IMR-90 (cell line): ENCODE measurements around the gene MALT1. TPM values are rescaled to one million over a fixed set of nuclear protein-coding genes. Genes with fewer than 3 reads are reported as not detected.
A peak's percentile ranks its signal among the peaks of the same experiment; 100 is the strongest.

Experiments
- ATAC-seq: fragments of 200-7000 bp; cut with Tn5 transposase; 2 replicates; pipeline ENCODE4 v1.9.1; 2020; ENCODE audit warnings: low read depth, mild to moderate bottlenecking, moderate library complexity
- BruUV-seq: library from RNA; stranded (reverse); fragments of 400-500 nt; replicated peaks from 2 replicates; lab custom pipeline; 2021; lab: Mats Ljungman, UMichigan
- CTCF ChIA-PET: fragments of 300-600 bp; formaldehyde crosslinking; extraction: SDS; loops from one replicate; lab custom pipeline; 2021; ENCODE audit warnings: antibody characterized with exemption; lab: Yijun Ruan, JAX
- POLR2A ChIA-PET: fragments of 300-600 bp; sonication (Branson Sonifier 250); formaldehyde crosslinking; loops from one replicate; lab custom pipeline; 2022; ENCODE audit warnings: antibody characterized with exemption; ENCODE audit not compliant: unreplicated experiment; lab: Charles Lee
- DNase-seq: peaks from one replicate; pipeline ENCODE4 v3.0.0; 2013
- H2AFZ ChIP-seq: replicated peaks from 2 replicates; pipeline ENCODE3; 2013; ENCODE audit warnings: low read length, mild to moderate bottlenecking; ENCODE audit not compliant: poor library complexity
- H2AK5ac ChIP-seq: 2 replicates; pipeline ENCODE4 v1.6.1; 2013; ENCODE audit warnings: low read depth, low read length, inconsistent platforms
- H2AK9ac ChIP-seq: replicated peaks from 2 replicates; pipeline ENCODE3; 2013; ENCODE audit warnings: mild to moderate bottlenecking, low read depth, low read length, moderate library complexity; ENCODE audit not compliant: poor library complexity
- H2BK120ac ChIP-seq: 2 replicates; pipeline ENCODE4 v1.6.1; 2013; ENCODE audit warnings: low read depth, low read length, inconsistent platforms
- H2BK15ac ChIP-seq: 3 replicates; pipeline ENCODE4 v1.6.1; 2013; ENCODE audit warnings: low read depth, low read length, inconsistent platforms
- H2BK20ac ChIP-seq: 2 replicates; pipeline ENCODE4 v1.6.1; 2013; ENCODE audit warnings: low read depth, mild to moderate bottlenecking, inconsistent platforms, low read length, moderate library complexity
- H2BK5ac ChIP-seq: 2 replicates; pipeline ENCODE4 v1.6.1; 2013; ENCODE audit warnings: mild to moderate bottlenecking, low read depth, low read length, inconsistent platforms; ENCODE audit not compliant: poor library complexity, severe bottlenecking
- H3K14ac ChIP-seq: replicated peaks from 2 replicates; pipeline ENCODE4 v1.6.1; 2013; ENCODE audit warnings: low read depth, low read length, inconsistent platforms
- H3K18ac ChIP-seq: 2 replicates; pipeline ENCODE4 v1.6.1; 2013; ENCODE audit warnings: low read depth, low read length, control low read depth
- H3K23ac ChIP-seq: 2 replicates; pipeline ENCODE4 v1.6.1; 2013; ENCODE audit warnings: low read depth, low read length, inconsistent platforms
- H3K27ac ChIP-seq: 2 replicates; pipeline ENCODE4 v1.5.1; 2013; ENCODE audit warnings: mild to moderate bottlenecking, control low read depth, low read length; ENCODE audit not compliant: insufficient read depth
- H3K27me3 ChIP-seq: 2 replicates; pipeline ENCODE4 v1.6.1; 2013; ENCODE audit warnings: low read length; ENCODE audit not compliant: control insufficient read depth, insufficient read depth
- H3K36me3 ChIP-seq: 2 replicates; pipeline ENCODE4 v1.6.1; 2013; ENCODE audit warnings: low read length, mixed read lengths; ENCODE audit not compliant: control insufficient read depth, insufficient read depth
- H3K4ac ChIP-seq: 2 replicates; pipeline ENCODE4 v1.6.1; 2013; ENCODE audit warnings: low read depth, low read length, inconsistent platforms
- H3K4me1 ChIP-seq: 2 replicates; pipeline ENCODE4 v1.6.1; 2013; ENCODE audit warnings: low read length, mixed read lengths; ENCODE audit not compliant: control insufficient read depth, insufficient read depth
- H3K4me2 ChIP-seq: 2 replicates; pipeline ENCODE4 v1.6.1; 2013; ENCODE audit warnings: low read depth, mild to moderate bottlenecking, control low read depth, low read length, moderate library complexity
- H3K4me3 ChIP-seq: 2 replicates; pipeline ENCODE4 v1.5.1; 2013; ENCODE audit warnings: low read depth, mild to moderate bottlenecking, control low read depth, low read length, moderate library complexity; ENCODE audit not compliant: insufficient read depth
- H3K56ac ChIP-seq: 2 replicates; pipeline ENCODE4 v1.6.1; 2013; ENCODE audit warnings: low read length, inconsistent platforms; ENCODE audit not compliant: insufficient read depth; ENCODE audit errors: extremely low read depth
- H3K79me1 ChIP-seq, 2 experiments: 2 replicates each; pipeline ENCODE4 v1.6.1; 2013; ENCODE audit warnings: low read length in 2 of 2, inconsistent platforms in 1 of 2, low read depth in 1 of 2
- H3K9ac ChIP-seq: 2 replicates; pipeline ENCODE4 v1.6.1; 2013; ENCODE audit warnings: low read depth, low read length, control low read depth
- H3K9me1 ChIP-seq: 2 replicates; pipeline ENCODE4 v1.6.1; 2013; ENCODE audit warnings: low read length, inconsistent platforms; ENCODE audit not compliant: insufficient read depth
- H3K9me3 ChIP-seq: 2 replicates; pipeline ENCODE4 v1.6.1; 2013; ENCODE audit warnings: low read length; ENCODE audit not compliant: control insufficient read depth, insufficient read depth
- H4K20me1 ChIP-seq: 2 replicates; pipeline ENCODE4 v1.6.1; 2013; ENCODE audit warnings: low read length, inconsistent platforms; ENCODE audit not compliant: insufficient read depth
- H4K5ac ChIP-seq: 2 replicates; pipeline ENCODE4 v1.6.1; 2013; ENCODE audit warnings: mild to moderate bottlenecking, low read depth, low read length, control low read depth
- H4K8ac ChIP-seq, 2 experiments: 2 replicates each; pipeline ENCODE4 v1.6.1; 2013; ENCODE audit warnings: low read depth in 2 of 2, low read length in 2 of 2, control low read depth in 1 of 2, inconsistent platforms in 1 of 2
- H4K91ac ChIP-seq: 2 replicates; pipeline ENCODE4 v1.6.1; 2013; ENCODE audit warnings: low read depth, low read length, inconsistent platforms; ENCODE audit not compliant: insufficient read depth
- BHLHE40 ChIP-seq: fragments of 150-350 bp; IDR thresholded peaks from 2 replicates; pipeline ENCODE4 v1.6.1; 2016; ENCODE audit warnings: mild to moderate bottlenecking, low read depth, low read length
- FOS ChIP-seq: fragments of 150-350 bp; IDR thresholded peaks from 2 replicates; pipeline ENCODE4 v1.6.1; 2016; ENCODE audit warnings: low read depth, low read length
- RAD21 ChIP-seq: IDR thresholded peaks from 2 replicates; pipeline ENCODE4 v1.6.1; 2012; ENCODE audit warnings: low read length, improper control_type of control experiment
- RFX5 ChIP-seq: IDR thresholded peaks from 2 replicates; pipeline ENCODE4 v1.8.0; 2012; ENCODE audit warnings: low read depth, mild to moderate bottlenecking, low read length, moderate library complexity
- WGBS, 2 experiments: methylation state at CpG; one replicate each; pipeline versions ENCODE4 v1.1.5 to v1.1.7; 2013; ENCODE audit warnings: missing lambda C conversion rate in 2 of 2; ENCODE audit not compliant: insufficient read length in 1 of 2; ENCODE audit errors: extremely low coverage in 2 of 2; 5-methylcytosine and 5-hydroxymethylcytosine counted together
- dilution Hi-C: fragments of 300-500 bp; cut with HindIII; formaldehyde crosslinking; loops from one replicate; pipeline ENCODE4 v1.14.3; 2018; ENCODE audit warnings: low sequenced_read_pairs; ENCODE audit not compliant: unreplicated experiment
- in situ Hi-C: fragments of 300-500 bp; cut with MboI; formaldehyde crosslinking; loops from 3 replicates; pipeline ENCODE4 v1.14.3; 2019; ENCODE audit warnings: low sequenced_read_pairs, inconsistent platforms, mixed read lengths
- intact Hi-C: fragments of 100-400 bp; cut with micrococcal nuclease; formaldehyde crosslinking; loops from 2 replicates; pipeline ENCODE4 v1.10.0; 2022
- polyA plus RNA-seq, 3 experiments: library from polyadenylated mRNA; depleted of rRNA; stranded (reverse); fragments of >200 nt; gene quantifications; 2 replicates each; pipeline ENCODE4 v1.2.3, GENCODE V29; 2012; ENCODE audit warnings: low replicate concordance in 1 of 3
- total RNA-seq: library from RNA; depleted of rRNA; stranded (reverse); fragments of >200 nt; gene quantifications from 2 replicates; pipeline ENCODE4 v1.2.3, GENCODE V29; 2012

MALT1 gene
- total and polyA plus RNA-seq, 2 of the 4 experiments (the other 2 are of a cell fraction): 8.3 to 25.3 TPM

DNA sequence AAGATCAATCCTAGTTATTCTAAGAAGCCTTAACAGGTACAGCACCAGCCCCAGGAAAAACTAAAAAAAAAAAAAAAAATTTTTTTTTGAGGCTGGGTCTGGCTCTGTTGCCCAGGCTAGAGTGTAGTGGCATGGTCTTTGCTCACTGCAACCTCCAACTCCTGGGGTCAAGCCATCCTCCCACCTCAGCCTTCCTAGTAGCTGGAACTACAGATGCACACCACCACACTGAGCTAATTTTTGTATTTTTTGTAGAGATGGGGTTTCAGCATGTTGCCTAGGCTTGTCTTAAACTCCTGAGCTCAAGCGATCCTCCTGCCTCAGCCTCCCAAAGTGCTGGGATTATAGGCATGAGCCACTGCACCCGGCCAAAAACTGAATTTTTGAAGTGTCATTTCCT is 32.0 kb upstream of the MALT1 start:
- H3K18ac ChIP-seq: no peak overlapping the region
- H3K4me2 ChIP-seq: no peak overlapping the region
- H2BK5ac ChIP-seq: peak overlapping the region; percentile 51
- H2AK9ac ChIP-seq: no peak overlapping the region
- no peak overlapping the region for H4K91ac ChIP-seq
- H3K79me1 ChIP-seq: 0 out of 4 replicates have a peak, but pooled peaks cover 0 to 4% of the 10 kb centered on the region in 2 experiments
- no peak overlapping the region for H4K5ac ChIP-seq
- intact Hi-C loops: no loop called here
- H2BK120ac ChIP-seq: peak overlapping the region; percentile 49; the same call in 1 of the 2 replicates
- peaks cover 12% of the 10 kb centered on the region for H3K4me1 ChIP-seq
- ATAC-seq: no peak
- H4K8ac ChIP-seq: no peak overlapping the region; a peak in 2 of 4 replicates
- H4K20me1 ChIP-seq: no peaks in the 10 kb centered on the region
- peak overlapping the region; percentile 48; the same call in 1 of the 2 replicates for H3K14ac ChIP-seq
- H3K9ac ChIP-seq: no peak overlapping the region
- H3K27me3 ChIP-seq: no peaks in the 10 kb centered on the region
- H2AFZ ChIP-seq: no peak overlapping the region
- no peak overlapping the region for H3K56ac ChIP-seq
- no peak for TF ChIP-seq RAD21
- TF ChIP-seq RFX5: no peak
- TF ChIP-seq BHLHE40: no peak
- TF ChIP-seq FOS: no peak
- in situ Hi-C loops: no loop called here
- no peak overlapping the region for H3K4ac ChIP-seq
- DNase-seq: no peak
- peaks cover 9% of the 10 kb centered on the region for H3K9me1 ChIP-seq
- H3K27ac ChIP-seq: no peak overlapping the region
- H2BK20ac ChIP-seq: peak overlapping the region; percentile 57
- no peak overlapping the region for H3K23ac ChIP-seq
- dilution Hi-C loops: no loop called here
- no peak overlapping the region for H2AK5ac ChIP-seq
- no peaks in the 10 kb centered on the region for H3K9me3 ChIP-seq
- POLR2A ChIA-PET: no interaction called here
- CTCF ChIA-PET: no interaction called here
- BruUV-seq: no TSS peak
- no peak overlapping the region for H3K4me3 ChIP-seq
- 0 out of 3 replicates have a peak overlapping the region, but pooled peaks have one; percentile 85 for H2BK15ac ChIP-seq
- H3K36me3 ChIP-seq: no peaks in the 10 kb centered on the region
- WGBS, 2 experiments: no CpG with 5 or more reads among the region's 2 CpGs
